ENCODE data around the gene UBR4.
"Not testable (repeated sequence)": the region's sequence is repeated elsewhere in the genome, so short reads cannot be mapped to it uniquely, and the experiment has no call there.

- not testable (repeated sequence) for TF ChIP-seq POLR2A (IDR thresholded peaks at IDR 0.05; ENCODE audit: borderline replicate concordance, extremely low read depth, insufficient read depth, insufficient read length); CTCF (IDR thresholded peaks at IDR 0.05 in 2 of 3, conservative IDR thresholded peaks at IDR 0.05 in 1 of 3; ENCODE audit: borderline replicate concordance in 1 of 3, insufficient read depth in 1 of 3, low read depth in 2 of 3, low read length in 2 of 3); REST (IDR thresholded peaks at IDR 0.05; ENCODE audit: low read depth); EZH2phosphoT487 (IDR thresholded peaks at IDR 0.05; ENCODE audit: borderline replicate concordance); YY1 (IDR thresholded peaks at IDR 0.05; ENCODE audit: extremely low read depth, insufficient replicate concordance, low read depth, low read length); EZH2 (IDR thresholded peaks at IDR 0.05); POLR2AphosphoS5 (IDR thresholded peaks at IDR 0.05; ENCODE audit: low read depth, low read length); TCF7L2 (IDR thresholded peaks at IDR 0.05; ENCODE audit: borderline replicate concordance, extremely low read depth, insufficient read depth, insufficient read length); SP1 (IDR thresholded peaks at IDR 0.05; ENCODE audit: low read depth); SIN3A (IDR thresholded peaks at IDR 0.05; ENCODE audit: low read depth)
- TF ChIP-seq, protein P1, sequence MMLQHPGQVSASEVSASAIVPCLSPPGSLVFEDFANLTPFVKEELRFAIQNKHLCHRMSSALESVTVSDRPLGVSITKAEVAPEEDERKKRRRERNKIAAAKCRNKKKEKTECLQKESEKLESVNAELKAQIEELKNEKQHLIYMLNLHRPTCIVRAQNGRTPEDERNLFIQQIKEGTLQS (IDR thresholded peaks at IDR 0.05) = not testable (repeated sequence)
Observed at GRCh38 chr1:19216585-19216984, 6.5 kb upstream of the UBR4 start.

Measured in HCT116 (cell line).